ENCODE data around the gene DMXL1.

DNA sequence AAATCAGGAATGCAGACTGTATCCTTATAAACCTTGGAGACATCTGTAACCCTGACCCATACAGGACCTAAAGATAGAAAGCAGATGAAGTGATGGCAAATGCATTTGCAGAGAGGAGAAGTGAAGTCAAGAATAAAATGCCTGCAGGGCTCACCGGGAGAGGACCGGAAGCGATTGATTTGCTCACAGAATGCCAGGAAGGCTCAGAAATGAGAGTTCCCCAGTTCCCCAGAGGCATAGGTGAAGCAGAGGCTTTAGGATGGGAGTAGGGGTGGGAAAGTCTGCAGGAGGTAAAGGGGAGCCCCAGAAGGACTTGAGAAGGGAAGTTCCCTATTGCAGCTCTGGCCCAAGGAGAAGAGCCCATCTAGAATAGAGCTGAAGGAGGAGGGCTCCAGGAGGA lies 221.0 kb downstream of the DMXL1 start:
- TF ChIP-seq, protein P1, sequence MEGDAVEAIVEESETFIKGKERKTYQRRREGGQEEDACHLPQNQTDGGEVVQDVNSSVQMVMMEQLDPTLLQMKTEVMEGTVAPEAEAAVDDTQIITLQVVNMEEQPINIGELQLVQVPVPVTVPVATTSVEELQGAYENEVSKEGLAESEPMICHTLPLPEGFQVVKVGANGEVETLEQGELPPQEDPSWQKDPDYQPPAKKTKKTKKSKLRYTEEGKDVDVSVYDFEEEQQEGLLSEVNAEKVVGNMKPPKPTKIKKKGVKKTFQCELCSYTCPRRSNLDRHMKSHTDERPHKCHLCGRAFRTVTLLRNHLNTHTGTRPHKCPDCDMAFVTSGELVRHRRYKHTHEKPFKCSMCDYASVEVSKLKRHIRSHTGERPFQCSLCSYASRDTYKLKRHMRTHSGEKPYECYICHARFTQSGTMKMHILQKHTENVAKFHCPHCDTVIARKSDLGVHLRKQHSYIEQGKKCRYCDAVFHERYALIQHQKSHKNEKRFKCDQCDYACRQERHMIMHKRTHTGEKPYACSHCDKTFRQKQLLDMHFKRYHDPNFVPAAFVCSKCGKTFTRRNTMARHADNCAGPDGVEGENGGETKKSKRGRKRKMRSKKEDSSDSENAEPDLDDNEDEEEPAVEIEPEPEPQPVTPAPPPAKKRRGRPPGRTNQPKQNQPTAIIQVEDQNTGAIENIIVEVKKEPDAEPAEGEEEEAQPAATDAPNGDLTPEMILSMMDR (IDR thresholded peaks at IDR 0.05), result no peak
- no peak for TF ChIP-seq EZH2 (IDR thresholded peaks at IDR 0.05)
